Non-pigmented ciliary epithelial cell (primary cell): ENCODE results near the gene ACSM3.

ENCODE experiments used
- DNase-seq: peaks from one replicate; pipeline ENCODE4 v3.0.0-alpha.2; 2010; ENCODE audit warnings: low read depth

Gene ACSM3

DNA sequence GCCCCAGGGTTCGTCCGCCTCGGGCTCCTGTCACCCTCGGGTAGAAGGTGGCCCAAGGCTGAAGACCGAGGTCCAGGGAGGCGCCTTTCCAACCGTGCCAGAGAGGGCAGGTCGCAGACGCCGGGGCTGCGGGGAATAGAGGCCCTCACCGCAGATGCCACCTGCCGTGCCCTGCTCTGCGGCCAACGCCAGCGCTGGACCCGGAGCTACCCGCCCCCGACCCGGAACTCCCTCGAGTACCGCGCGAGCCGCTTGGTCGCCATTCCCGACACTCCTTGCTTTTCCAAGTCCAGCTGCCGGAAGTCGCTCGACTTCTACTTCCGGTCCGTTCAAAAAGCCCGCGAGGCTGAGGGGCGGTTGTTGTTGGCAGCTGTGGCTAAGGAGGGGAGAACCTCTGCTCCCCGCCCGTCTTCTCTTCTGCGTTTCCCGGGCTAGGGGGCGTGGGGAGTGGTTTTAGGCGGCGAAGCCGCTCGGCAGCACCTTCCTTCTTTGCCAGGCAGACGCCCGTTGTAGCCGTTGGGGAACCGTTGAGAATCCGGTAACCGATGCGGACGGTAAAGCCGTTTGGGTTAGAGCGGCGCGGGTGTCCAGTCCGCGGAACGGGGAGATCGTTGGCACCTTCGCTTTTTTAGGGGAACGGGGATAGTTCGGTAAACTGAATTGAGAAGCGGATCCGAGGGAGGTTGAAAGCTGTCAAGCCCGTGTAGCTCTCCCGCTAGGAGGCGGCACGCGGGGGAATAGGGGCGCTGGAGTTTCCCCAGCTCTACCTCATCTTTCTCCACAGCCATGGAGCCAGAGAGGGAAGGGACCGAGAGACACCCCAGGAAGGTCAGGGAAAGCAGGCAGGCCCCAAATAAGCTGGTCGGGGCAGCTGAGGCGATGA lies 42.6 kb downstream of the ACSM3 start, which contains the start of the genes ERI2 and REXO5:
Gene ERI2, minus strand, starts transcription at position 305 of the 883 bp plus-strand sequence. Its CDS starts 42 bp downstream, at position 263.
Gene REXO5, plus strand, starts transcription at position 360 of the 883 bp plus-strand sequence. Its CDS starts 427 bp downstream, at position 787.
- peak; percentile 77 for DNase-seq

DNA sequence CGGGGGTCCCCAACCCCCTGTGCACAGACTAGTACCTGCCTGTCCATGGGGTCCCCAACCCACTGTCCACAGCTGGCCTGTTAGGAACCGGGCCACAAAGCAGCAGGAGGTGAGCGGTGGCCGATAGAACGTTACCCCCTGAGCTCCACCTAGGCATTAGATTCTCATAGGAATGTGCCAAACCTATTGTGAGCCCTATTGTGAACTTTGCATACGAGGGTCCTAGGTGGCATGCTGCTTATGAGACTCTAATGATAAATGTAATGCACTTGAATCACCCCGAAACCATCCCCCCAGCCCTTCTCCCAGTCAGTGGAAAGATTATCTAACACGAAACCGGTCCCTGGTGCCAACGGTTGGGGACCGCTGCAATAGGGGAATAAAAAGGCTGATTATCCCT lies 44.0 kb downstream of the ACSM3 start:
- DNase-seq, result no peak

DNA sequence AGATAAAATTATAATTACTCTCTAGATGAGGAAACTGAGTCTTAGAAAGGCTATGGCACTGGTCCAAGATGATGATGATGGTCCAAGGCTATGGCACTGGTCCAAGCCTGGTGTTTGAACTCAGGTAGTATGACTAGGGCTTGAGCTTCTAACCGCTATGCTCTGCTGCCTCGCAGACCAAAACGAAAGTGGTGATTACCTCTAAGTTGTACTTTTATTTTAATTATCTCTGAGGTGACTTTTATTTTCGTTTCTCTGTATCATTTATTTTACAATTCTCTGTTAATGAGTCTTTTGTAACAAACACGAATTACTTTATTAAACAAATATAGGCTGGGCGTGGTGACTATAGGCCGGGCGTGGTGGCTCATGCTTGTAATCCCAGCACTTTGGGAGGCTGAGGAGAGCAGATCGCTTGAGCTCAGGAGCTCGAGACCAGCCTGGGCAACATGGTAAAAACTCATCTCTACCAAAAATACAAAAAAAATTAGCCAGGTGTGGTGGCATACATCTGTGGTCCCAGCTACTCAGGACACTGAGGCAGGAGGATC lies 48.1 kb downstream of the ACSM3 start:
- DNase-seq, result no peak

- no peak for DNase-seq
Measured at GRCh38 chr16:20812510-20812909, 48.7 kb downstream of the ACSM3 start.

- DNase-seq, result no peak
Measured at GRCh38 chr16:20814784-20815183, 51.0 kb downstream of the ACSM3 start.

DNA sequence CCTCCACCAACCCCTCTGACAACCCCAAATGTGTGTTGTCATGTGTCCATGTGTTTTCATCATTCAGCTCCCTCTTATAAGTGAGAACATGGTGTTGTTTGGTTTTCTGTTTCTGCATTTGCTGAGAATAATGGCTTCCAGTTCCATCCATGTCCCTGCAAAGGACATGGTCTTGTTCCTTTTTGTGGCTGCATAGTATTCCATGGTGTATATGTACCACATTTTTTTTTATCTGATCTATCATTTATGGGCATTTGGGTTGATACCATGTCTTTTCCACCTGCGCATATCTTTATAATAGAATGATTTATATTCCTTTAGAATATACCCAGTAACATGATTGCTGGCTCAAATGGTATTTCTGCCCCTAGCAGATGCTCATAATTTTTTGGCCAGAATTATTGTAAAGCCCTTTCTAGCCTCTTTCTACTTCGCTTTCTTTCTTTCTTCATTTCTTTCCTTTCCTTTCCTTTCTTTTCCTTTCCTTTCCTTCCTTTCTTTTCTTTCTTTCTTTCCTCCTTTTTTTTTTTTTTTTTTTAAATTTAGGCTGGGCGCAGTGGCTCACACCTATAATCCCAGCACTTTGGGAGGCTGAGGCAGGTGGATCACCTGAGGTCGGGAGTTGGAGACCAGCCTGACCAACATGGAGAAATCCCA lies 55.2 kb downstream of the ACSM3 start:
- DNase-seq, result no peak

DNA sequence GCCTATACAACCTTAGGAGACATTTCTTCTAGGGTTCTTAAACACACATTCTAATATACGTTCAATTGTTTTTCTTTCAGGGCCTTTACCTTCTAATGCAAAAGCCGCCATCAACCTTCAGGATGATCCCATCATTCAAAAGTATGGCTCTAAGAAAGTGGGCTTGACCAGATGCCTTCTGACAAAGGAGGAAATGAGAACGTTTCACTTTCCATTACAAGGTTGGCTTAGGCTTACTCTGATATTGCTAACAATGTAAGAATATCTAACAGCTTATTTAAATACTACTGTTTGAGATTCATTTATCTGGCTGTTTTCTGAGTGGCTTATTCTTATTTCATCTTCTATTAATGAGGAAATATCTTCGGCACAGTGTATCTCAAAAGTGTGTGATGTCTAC lies 57.9 kb downstream of the ACSM3 start:
- DNase-seq, result no peak

DNA sequence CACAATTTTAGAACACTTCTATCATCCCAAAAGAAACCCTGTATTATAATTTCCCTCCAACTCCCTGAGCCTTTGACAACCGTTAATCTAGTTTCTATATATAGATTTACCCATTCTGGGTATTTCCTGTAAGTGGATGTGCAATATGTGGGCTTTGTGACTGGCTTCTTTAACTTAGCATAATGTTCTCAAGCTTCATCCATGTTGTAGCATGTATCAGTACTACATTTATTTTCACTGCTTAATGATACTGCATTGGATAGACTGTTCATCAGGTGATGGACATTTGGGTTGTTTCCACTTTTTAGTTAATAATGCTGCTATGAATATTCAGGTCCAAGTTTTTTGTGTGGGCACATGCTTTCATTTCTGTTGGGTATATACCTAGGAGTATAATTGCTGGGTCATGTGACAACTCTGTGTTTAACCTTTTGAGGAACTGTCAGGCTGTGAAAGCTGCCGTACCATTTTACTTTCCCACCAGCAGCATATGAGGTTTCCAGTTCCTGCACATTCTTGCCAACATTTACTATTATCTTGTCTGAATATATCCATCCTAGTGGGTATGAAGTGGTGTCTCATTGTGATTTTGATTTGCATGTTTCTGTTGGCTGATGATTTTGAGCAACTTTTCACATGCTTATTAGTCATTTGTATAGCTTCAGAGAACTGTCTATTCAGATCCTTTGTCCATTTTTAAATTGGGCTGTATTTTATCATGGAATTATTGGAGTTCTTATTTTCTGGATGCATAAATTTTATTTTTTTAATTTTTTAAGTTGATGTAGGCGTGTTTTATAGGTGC lies 58.9 kb downstream of the ACSM3 start:
- DNase-seq, result no peak

- no peak for DNase-seq
Measured at GRCh38 chr16:20826039-20826566, 62.3 kb downstream of the ACSM3 start.

GRCh38 chr16:20829536-20829935 lies 65.7 kb downstream of the ACSM3 start:
- no peak for DNase-seq

DNA sequence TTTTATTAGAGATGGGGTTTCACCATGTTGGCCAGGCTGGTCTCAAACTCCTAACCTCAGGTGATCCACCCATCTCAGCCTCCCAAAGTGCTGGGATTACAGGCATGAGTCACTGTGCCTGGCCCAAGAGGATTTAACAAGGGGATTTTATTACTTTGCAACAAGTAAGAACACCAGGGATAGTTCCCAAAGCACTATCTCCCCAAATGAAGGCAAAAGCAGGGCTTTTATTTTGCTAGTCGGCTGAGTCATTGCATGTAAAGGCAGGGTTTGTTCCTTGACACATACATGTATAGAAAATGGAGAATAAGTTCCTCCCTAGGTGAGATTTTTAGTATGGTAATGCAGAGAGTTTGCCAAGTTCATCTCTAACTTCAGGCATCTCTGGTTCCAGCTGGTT lies 66.6 kb downstream of the ACSM3 start:
- DNase-seq, result no peak

DNA sequence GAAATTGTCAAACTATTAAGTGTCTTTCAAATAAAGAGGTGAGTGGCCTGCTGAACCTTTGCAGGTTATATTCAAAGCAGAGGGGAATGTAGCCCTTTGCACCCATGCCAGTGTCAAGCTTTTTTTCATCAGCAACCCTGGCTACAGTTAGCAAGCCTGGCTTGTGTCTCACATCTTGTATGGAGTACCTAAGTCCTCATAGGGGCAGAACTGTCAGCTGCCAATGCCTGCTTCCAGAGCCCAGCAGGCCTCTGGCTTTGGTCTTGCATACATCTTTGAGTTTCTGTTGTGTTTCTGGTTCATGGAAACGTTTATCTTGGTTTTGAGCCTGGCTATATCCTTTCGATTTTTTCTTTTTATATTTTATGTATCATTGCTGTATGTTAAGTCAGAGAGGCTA lies 69.3 kb downstream of the ACSM3 start:
- no peak for DNase-seq

- DNase-seq, result no peak
Measured at GRCh38 chr16:20838240-20838639, 74.4 kb downstream of the ACSM3 start.

- no peak for DNase-seq
Measured at GRCh38 chr16:20839504-20839903, 75.7 kb downstream of the ACSM3 start.

GRCh38 chr16:20844054-20844453 lies 80.2 kb downstream of the ACSM3 start:
- no peak for DNase-seq

GRCh38 chr16:20844588-20844987 lies 80.8 kb downstream of the ACSM3 start:
- DNase-seq, result no peak

DNA sequence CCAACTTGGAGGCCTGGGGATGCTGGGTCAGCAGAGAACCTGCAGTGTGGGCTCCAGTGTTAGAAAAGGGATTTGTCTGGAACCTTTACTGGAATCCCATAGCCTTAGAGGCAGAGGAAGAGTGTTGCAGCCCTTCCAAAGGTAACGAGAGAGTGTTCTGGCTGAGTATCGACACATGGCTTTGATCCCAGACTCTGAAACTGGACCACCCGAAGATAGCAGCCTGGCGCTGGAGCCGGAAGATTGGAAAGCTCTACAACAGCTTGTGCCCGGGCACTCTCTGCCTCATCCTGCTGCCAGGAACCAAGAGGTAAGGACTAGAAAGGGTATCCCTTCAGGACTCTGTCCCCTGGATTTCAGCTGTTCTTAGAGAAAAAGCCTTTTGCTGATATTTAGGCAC lies 82.2 kb downstream of the ACSM3 start:
- DNase-seq, result no peak

DNA sequence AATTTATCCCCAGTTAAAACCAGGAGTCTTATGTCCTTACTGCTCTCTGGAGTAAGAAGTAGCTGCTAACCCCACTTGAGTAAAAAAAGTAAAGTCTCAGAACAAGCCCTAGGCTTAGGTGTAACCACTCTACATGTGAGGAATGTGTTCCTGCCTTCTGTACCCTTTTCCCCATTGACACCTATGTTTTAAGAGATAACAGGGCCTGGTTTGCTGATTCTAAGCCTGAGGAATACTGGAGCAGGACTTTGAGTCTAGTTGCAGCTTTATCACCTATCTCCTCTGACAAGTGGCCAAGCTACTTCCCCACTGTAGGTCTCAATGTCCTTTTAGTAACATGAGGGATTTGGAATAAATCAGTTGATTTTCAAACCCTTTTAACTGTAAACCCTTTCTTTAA lies 82.7 kb downstream of the ACSM3 start:
- DNase-seq, result no peak
